Measurements from ENCODE around the gene RPS15. TPM values are rescaled to one million over a fixed set of nuclear protein-coding genes. Genes with fewer than 3 reads are reported as not detected.

The RPS15 gene
- total and polyA plus RNA-seq, 2 of the 13 experiments (the other 11 are each of a cell fraction or from before 2014, with no cell fraction given) = 695 to 1,411 TPM

DNA sequence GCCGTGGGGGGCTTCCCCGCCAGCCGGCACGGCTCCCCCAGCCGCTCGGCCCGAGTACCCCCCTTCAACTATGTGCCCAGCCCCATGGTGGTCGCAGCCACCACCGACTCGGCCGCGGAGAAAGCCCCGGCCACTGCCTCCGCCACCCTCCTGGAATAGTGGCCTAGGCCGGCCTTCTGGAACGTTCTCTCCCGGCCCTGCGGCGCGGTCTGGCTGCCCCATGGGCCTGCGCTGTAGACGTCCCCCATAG is 31.8 kb downstream of the RPS15 start (continued):
- TF ChIP-seq ZNF605 (CRISPR knock-in tag; IDR thresholded peaks at IDR 0.05) (no peak), RBFOX2 (IDR thresholded peaks at IDR 0.05; ENCODE audit: low read depth, low read length) (peak; percentile 30; the same call in 1 of the 2 replicates), ARNTL (CRISPR knock-in tag; IDR thresholded peaks at IDR 0.05) (no peak), MTF2 (CRISPR knock-in tag; IDR thresholded peaks at IDR 0.05; ENCODE audit: borderline replicate concordance) (0 out of 2 replicates have a peak, but pooled peaks have one; percentile 22), HIVEP1 (CRISPR knock-in tag; IDR thresholded peaks at IDR 0.05) (peak; percentile 62; the same call in 1 of the 2 replicates), TCF12 (IDR thresholded peaks at IDR 0.05) (no peak), TCF12 (CRISPR knock-in tag; IDR thresholded peaks at IDR 0.05) (peak; percentile 41; the same call in 1 of the 2 replicates), JUNB (CRISPR knock-in tag; IDR thresholded peaks at IDR 0.05; ENCODE audit: borderline replicate concordance) (no peak), ZNF232 (CRISPR knock-in tag; IDR thresholded peaks at IDR 0.05; ENCODE audit: borderline replicate concordance) (peak; percentile 45; the same call in 1 of the 2 replicates), ZFP90 (CRISPR knock-in tag; IDR thresholded peaks at IDR 0.05; ENCODE audit: borderline replicate concordance) (peak; percentile 59; the same call in 1 of the 2 replicates), PCBP1 (IDR thresholded peaks at IDR 0.05; ENCODE audit: borderline replicate concordance, low read depth, low read length) (peak; percentile 51; the same call in 1 of the 2 replicates), SPEN (CRISPR knock-in tag; IDR thresholded peaks at IDR 0.05; ENCODE audit: low read depth) (no peak), KDM5B (CRISPR knock-in tag; IDR thresholded peaks at IDR 0.05; ENCODE audit: borderline replicate concordance) (peak; percentile 91; the same call in 1 of the 2 replicates)
- TF ChIP-seq, protein P1, sequence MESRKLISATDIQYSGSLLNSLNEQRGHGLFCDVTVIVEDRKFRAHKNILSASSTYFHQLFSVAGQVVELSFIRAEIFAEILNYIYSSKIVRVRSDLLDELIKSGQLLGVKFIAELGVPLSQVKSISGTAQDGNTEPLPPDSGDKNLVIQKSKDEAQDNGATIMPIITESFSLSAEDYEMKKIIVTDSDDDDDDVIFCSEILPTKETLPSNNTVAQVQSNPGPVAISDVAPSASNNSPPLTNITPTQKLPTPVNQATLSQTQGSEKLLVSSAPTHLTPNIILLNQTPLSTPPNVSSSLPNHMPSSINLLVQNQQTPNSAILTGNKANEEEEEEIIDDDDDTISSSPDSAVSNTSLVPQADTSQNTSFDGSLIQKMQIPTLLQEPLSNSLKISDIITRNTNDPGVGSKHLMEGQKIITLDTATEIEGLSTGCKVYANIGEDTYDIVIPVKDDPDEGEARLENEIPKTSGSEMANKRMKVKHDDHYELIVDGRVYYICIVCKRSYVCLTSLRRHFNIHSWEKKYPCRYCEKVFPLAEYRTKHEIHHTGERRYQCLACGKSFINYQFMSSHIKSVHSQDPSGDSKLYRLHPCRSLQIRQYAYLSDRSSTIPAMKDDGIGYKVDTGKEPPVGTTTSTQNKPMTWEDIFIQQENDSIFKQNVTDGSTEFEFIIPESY (CRISPR knock-in tag; IDR thresholded peaks at IDR 0.05) = no peak
- TF ChIP-seq, protein P2, sequence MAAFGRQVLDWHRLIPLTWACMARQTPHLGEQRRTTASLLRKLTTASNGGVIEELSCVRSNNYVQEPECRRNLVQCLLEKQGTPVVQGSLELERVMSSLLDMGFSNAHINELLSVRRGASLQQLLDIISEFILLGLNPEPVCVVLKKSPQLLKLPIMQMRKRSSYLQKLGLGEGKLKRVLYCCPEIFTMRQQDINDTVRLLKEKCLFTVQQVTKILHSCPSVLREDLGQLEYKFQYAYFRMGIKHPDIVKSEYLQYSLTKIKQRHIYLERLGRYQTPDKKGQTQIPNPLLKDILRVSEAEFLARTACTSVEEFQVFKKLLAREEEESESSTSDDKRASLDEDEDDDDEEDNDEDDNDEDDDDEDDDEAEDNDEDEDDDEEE (CRISPR knock-in tag; IDR thresholded peaks at IDR 0.05) = peak; percentile 43; the same call in 1 of the 2 replicates
- TF ChIP-seq, protein P3, sequence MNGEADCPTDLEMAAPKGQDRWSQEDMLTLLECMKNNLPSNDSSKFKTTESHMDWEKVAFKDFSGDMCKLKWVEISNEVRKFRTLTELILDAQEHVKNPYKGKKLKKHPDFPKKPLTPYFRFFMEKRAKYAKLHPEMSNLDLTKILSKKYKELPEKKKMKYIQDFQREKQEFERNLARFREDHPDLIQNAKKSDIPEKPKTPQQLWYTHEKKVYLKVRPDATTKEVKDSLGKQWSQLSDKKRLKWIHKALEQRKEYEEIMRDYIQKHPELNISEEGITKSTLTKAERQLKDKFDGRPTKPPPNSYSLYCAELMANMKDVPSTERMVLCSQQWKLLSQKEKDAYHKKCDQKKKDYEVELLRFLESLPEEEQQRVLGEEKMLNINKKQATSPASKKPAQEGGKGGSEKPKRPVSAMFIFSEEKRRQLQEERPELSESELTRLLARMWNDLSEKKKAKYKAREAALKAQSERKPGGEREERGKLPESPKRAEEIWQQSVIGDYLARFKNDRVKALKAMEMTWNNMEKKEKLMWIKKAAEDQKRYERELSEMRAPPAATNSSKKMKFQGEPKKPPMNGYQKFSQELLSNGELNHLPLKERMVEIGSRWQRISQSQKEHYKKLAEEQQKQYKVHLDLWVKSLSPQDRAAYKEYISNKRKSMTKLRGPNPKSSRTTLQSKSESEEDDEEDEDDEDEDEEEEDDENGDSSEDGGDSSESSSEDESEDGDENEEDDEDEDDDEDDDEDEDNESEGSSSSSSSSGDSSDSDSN (CRISPR knock-in tag; IDR thresholded peaks at IDR 0.05) = peak; percentile 45; the same call in 1 of the 2 replicates
